Esophagus muscularis mucosa (tissue), 4 donors: ENCODE data around the gene PLPP6.

Source experiments
- CTCF ChIP-seq, 3 experiments: fragments of 200-600 bp in 2 of 3; fragments of 450-650 bp in 1 of 3; sonication (generic) in 2 of 3; IDR thresholded peaks; one replicate each; pipeline ENCODE4 v1.5.1; 2017 to 2019; ENCODE audit warnings: antibody characterized with exemption in 3 of 3, mild to moderate bottlenecking in 2 of 3, moderate library complexity in 1 of 3
- EP300 ChIP-seq: sonication (generic); formaldehyde crosslinking; IDR thresholded peaks from one replicate; pipeline ENCODE4 v1.6.1; 2017; ENCODE audit warnings: antibody characterized with exemption
- POLR2A ChIP-seq: fragments of 450-650 bp; IDR thresholded peaks from one replicate; pipeline ENCODE4 v1.6.1; 2017; ENCODE audit warnings: antibody characterized with exemption, moderate library complexity, mild to moderate bottlenecking, low read depth
- POLR2AphosphoS5 ChIP-seq, 2 donors: sonication (generic); formaldehyde crosslinking; IDR thresholded peaks; one replicate each; pipeline ENCODE4 v1.6.1; 2017; ENCODE audit warnings: antibody characterized with exemption in 2 of 2

- no peak for TF ChIP-seq CTCF (IDR thresholded peaks at IDR 0.05)
- TF ChIP-seq POLR2A, result no peak
- TF ChIP-seq POLR2AphosphoS5 (IDR thresholded peaks at IDR 0.05), result no peak
- TF ChIP-seq EP300, result no peak
Measured at GRCh38 chr9:4663956-4664355, 1.9 kb downstream of the PLPP6 start.
